H1 (cell line): ENCODE data around the gene TIMM21. TPM values are rescaled to one million over a fixed set of nuclear protein-coding genes. Genes with fewer than 3 reads are reported as not detected.

ENCODE experiments used
- CTCF ChIA-PET: fragments of 300-600 bp; sonication (Branson Sonifier 250); formaldehyde crosslinking; loops from one replicate; lab custom pipeline; 2021; ENCODE audit not compliant: partially characterized antibody; lab: Charles Lee
- POLR2A ChIA-PET: fragments of 300-600 bp; sonication (Branson Sonifier 250); formaldehyde crosslinking; loops from one replicate; lab custom pipeline; 2021; ENCODE audit warnings: inconsistent platforms; ENCODE audit not compliant: partially characterized antibody; lab: Charles Lee
- DNase-seq, 2 experiments: peaks; one replicate each; pipeline versions ENCODE4 v3.0.0 to v3.0.0-alpha.2; 2010 to 2022; ENCODE audit warnings: low spot score in 2 of 2, low read depth in 1 of 2, mixed read lengths in 1 of 2
- FAIRE-seq: peaks from 2 replicates; lab custom pipeline; 2011; peaks lifted over from hg19 to GRCh38; lab: Jason Lieb, UNC
- H2AFZ ChIP-seq: 2 replicates; pipeline ENCODE4 v1.8.1; 2012; ENCODE audit warnings: low read length, inconsistent platforms
- H2AK5ac ChIP-seq: 2 replicates; pipeline ENCODE4 v1.6.1; 2013; ENCODE audit warnings: low read depth, low read length
- H2BK120ac ChIP-seq: replicated peaks from 2 replicates; pipeline ENCODE3; 2013; ENCODE audit warnings: low read depth, low read length, inconsistent platforms
- H2BK12ac ChIP-seq: 2 replicates; pipeline ENCODE4 v1.6.1; 2013; ENCODE audit warnings: low read depth, low read length
- H2BK15ac ChIP-seq: 2 replicates; pipeline ENCODE4 v1.6.1; 2013; ENCODE audit warnings: low read length
- H2BK20ac ChIP-seq: 2 replicates; pipeline ENCODE4 v1.6.1; 2013; ENCODE audit warnings: low read length
- H2BK5ac ChIP-seq: 2 replicates; pipeline ENCODE4 v1.6.1; 2013; ENCODE audit warnings: low read depth, low read length
- H3K14ac ChIP-seq: 2 replicates; pipeline ENCODE4 v1.6.1; 2013; ENCODE audit warnings: inconsistent platforms; ENCODE audit not compliant: insufficient read length
- H3K18ac ChIP-seq: 2 replicates; pipeline ENCODE4 v1.6.1; 2013; ENCODE audit warnings: low read length; ENCODE audit errors: extremely low read depth
- H3K23ac ChIP-seq: 2 replicates; pipeline ENCODE4 v1.6.1; 2013; ENCODE audit warnings: inconsistent platforms; ENCODE audit not compliant: insufficient read length
- H3K23me2 ChIP-seq: 2 replicates; pipeline ENCODE4 v1.6.1; 2013; ENCODE audit warnings: low read depth, low read length
- H3K27ac ChIP-seq: 2 replicates; pipeline ENCODE4 v1.6.1; 2011; ENCODE audit warnings: low read depth, low read length, inconsistent platforms
- H3K27me3 ChIP-seq, 4 experiments: replicated peaks in 1 of 4; 1 replicate in 1 of 4; 2 replicates in 3 of 4; pipeline versions ENCODE4 v1.6.1 to v1.8.1; 2011 to 2013; ENCODE audit warnings: low read length in 3 of 4, mild to moderate bottlenecking in 3 of 4, inconsistent platforms in 2 of 4, mixed read lengths in 2 of 4, moderate library complexity in 1 of 4; ENCODE audit not compliant: control insufficient read depth in 3 of 4, insufficient read depth in 3 of 4; ENCODE audit errors: extremely low read depth in 1 of 4
- H3K36me3 ChIP-seq, 4 experiments: 2 replicates each; pipeline versions ENCODE4 v1.6.1 to v1.8.1; 2011 to 2013; ENCODE audit warnings: mild to moderate bottlenecking in 4 of 4, low read length in 3 of 4, moderate library complexity in 2 of 4, control low read depth in 1 of 4, inconsistent platforms in 1 of 4; ENCODE audit not compliant: insufficient read depth in 4 of 4, control insufficient read depth in 2 of 4
- H3K4ac ChIP-seq: replicated peaks from 2 replicates; pipeline ENCODE3; 2013; ENCODE audit warnings: low read length, low read depth, mixed read lengths, inconsistent platforms; ENCODE audit not compliant: insufficient read length
- H3K4me1 ChIP-seq, 4 experiments: replicated peaks in 1 of 4; 1 replicate in 1 of 4; 2 replicates in 3 of 4; pipeline versions ENCODE4 v1.6.1 to v1.8.1; 2011 to 2013; ENCODE audit warnings: low read length in 3 of 4, inconsistent platforms in 2 of 4, mixed read lengths in 1 of 4; ENCODE audit not compliant: insufficient read depth in 4 of 4, control insufficient read depth in 3 of 4
- H3K4me2 ChIP-seq, 2 experiments: 2 replicates each; pipeline versions ENCODE4 v1.6.1 to v1.8.1; 2011 to 2013; ENCODE audit warnings: low read depth in 2 of 2, low read length in 2 of 2, control low read depth in 1 of 2, inconsistent platforms in 1 of 2, mild to moderate bottlenecking in 1 of 2; ENCODE audit not compliant: insufficient read depth in 1 of 2
- H3K4me3 ChIP-seq, 4 experiments: fragments of 200-600, 300-600 bp in 1 of 4; sonication (generic), shearing (Covaris generic), sonication (Bioruptor Twin) in 1 of 4; 2 replicates each; pipeline versions ENCODE4 v1.5.1 to v1.8.1; 2011 to 2016; ENCODE audit warnings: low read length in 4 of 4, low read depth in 3 of 4, control low read depth in 2 of 4, inconsistent platforms in 2 of 4, mild to moderate bottlenecking in 2 of 4, mixed read lengths in 1 of 4, moderate library complexity in 1 of 4; ENCODE audit not compliant: insufficient read depth in 2 of 4; ENCODE audit errors: extremely low read depth in 1 of 4
- H3K56ac ChIP-seq: replicated peaks from 2 replicates; pipeline ENCODE3; 2013; ENCODE audit warnings: low read depth, mild to moderate bottlenecking, mixed read lengths, low read length, inconsistent platforms; ENCODE audit not compliant: insufficient read length
- H3K79me1 ChIP-seq: 2 replicates; pipeline ENCODE4 v1.6.1; 2013; ENCODE audit warnings: low read depth, low read length, control low read depth
- H3K79me2 ChIP-seq, 2 experiments: 2 replicates each; pipeline versions ENCODE4 v1.6.1 to v1.8.1; 2012 to 2013; ENCODE audit warnings: low read length in 2 of 2, mild to moderate bottlenecking in 2 of 2, inconsistent platforms in 1 of 2; ENCODE audit not compliant: insufficient read depth in 2 of 2, control insufficient read depth in 1 of 2
- H3K9ac ChIP-seq, 4 experiments: replicated peaks in 1 of 4; 1 replicate in 1 of 4; 2 replicates in 3 of 4; pipeline versions ENCODE4 v1.6.1 to v1.8.1; 2011 to 2013; ENCODE audit warnings: low read depth in 3 of 4, low read length in 3 of 4, control low read depth in 2 of 4, mild to moderate bottlenecking in 2 of 4, moderate library complexity in 2 of 4, inconsistent platforms in 1 of 4; ENCODE audit errors: extremely low read depth in 1 of 4
- H3K9me3 ChIP-seq, 2 experiments: 2 replicates each; pipeline versions ENCODE4 v1.6.1 to v1.8.1; 2012 to 2013; ENCODE audit warnings: mild to moderate bottlenecking in 2 of 2, moderate library complexity in 2 of 2, control low read depth in 1 of 2, inconsistent platforms in 1 of 2, low read depth in 1 of 2, low read length in 1 of 2, mixed read lengths in 1 of 2; ENCODE audit not compliant: insufficient read depth in 2 of 2
- H4K20me1 ChIP-seq, 2 experiments: replicated peaks in 1 of 2; 2 replicates each; pipeline versions ENCODE3 to v1.8.1; 2011 to 2013; ENCODE audit warnings: inconsistent platforms in 2 of 2, low read length in 2 of 2, mild to moderate bottlenecking in 1 of 2; ENCODE audit not compliant: insufficient read depth in 2 of 2, control insufficient read depth in 1 of 2
- H4K5ac ChIP-seq: 2 replicates; pipeline ENCODE4 v1.6.1; 2013; ENCODE audit warnings: low read length, low read depth, mixed read lengths, inconsistent platforms; ENCODE audit not compliant: insufficient read length
- H4K8ac ChIP-seq: 2 replicates; pipeline ENCODE4 v1.8.0; 2013; ENCODE audit warnings: mild to moderate bottlenecking, moderate library complexity, low read length, inconsistent platforms; ENCODE audit not compliant: insufficient read depth; ENCODE audit errors: extremely low read depth
- H4K91ac ChIP-seq: replicated peaks from 2 replicates; pipeline ENCODE3; 2013; ENCODE audit warnings: low read length, mixed read lengths, inconsistent platforms; ENCODE audit not compliant: insufficient read length
- BCL11A ChIP-seq, 2 experiments: IDR thresholded peaks; one replicate each; pipeline ENCODE4 v1.6.1; 2011; ENCODE audit warnings: low read depth in 2 of 2, low read length in 2 of 2, mild to moderate bottlenecking in 2 of 2
- CBX8 ChIP-seq: fragments of 300-800, 300-1000 bp; sonication (generic); IDR thresholded peaks from 2 replicates; pipeline ENCODE4 v1.7.1; 2016; ENCODE audit warnings: low read depth, low read length, borderline replicate concordance
- EP300 ChIP-seq, 2 experiments: IDR thresholded peaks; 1 replicate in 1 of 2; 2 replicates in 1 of 2; pipeline ENCODE4 v1.6.1; 2011 to 2012; ENCODE audit warnings: low read depth in 2 of 2, low read length in 2 of 2, mild to moderate bottlenecking in 2 of 2, borderline replicate concordance in 1 of 2, inconsistent platforms in 1 of 2, moderate library complexity in 1 of 2
- JUN ChIP-seq: IDR thresholded peaks from 2 replicates; pipeline ENCODE4 v1.6.1; 2011; ENCODE audit warnings: low read depth, mild to moderate bottlenecking, improper control_type of control experiment, low read length
- JUND ChIP-seq: IDR thresholded peaks from 2 replicates; pipeline ENCODE4 v1.6.1; 2011; ENCODE audit warnings: mild to moderate bottlenecking, improper control_type of control experiment, low read length
- KDM1A ChIP-seq: fragments of 200-600, 300-600 bp; sonication (generic); IDR thresholded peaks from 2 replicates; pipeline ENCODE4 v1.7.1; 2016; ENCODE audit warnings: mild to moderate bottlenecking, low read length, borderline replicate concordance
- NANOG ChIP-seq: IDR thresholded peaks from 2 replicates; pipeline ENCODE4 v1.6.1; 2011; ENCODE audit warnings: low read length, low read depth, mild to moderate bottlenecking, inconsistent platforms; ENCODE audit not compliant: insufficient read depth, poor library complexity, severe bottlenecking
- RBBP5 ChIP-seq: IDR thresholded peaks from 2 replicates; pipeline ENCODE4 v1.7.1; 2012; ENCODE audit warnings: low read depth, mild to moderate bottlenecking, inconsistent platforms, low read length, moderate library complexity, borderline replicate concordance
- TAF1 ChIP-seq: IDR thresholded peaks from 2 replicates; pipeline ENCODE4 v1.6.1; 2011; ENCODE audit warnings: mild to moderate bottlenecking, low read depth, low read length
- TAF7 ChIP-seq: optimal IDR thresholded peaks from 2 replicates; pipeline ENCODE3; 2011; ENCODE audit warnings: low read depth, mild to moderate bottlenecking, inconsistent platforms, low read length, moderate library complexity, borderline replicate concordance
- TBP ChIP-seq: IDR thresholded peaks from 2 replicates; pipeline ENCODE4 v1.6.1; 2011; ENCODE audit warnings: low read depth, low read length, improper control_type of control experiment
- TEAD4 ChIP-seq: IDR thresholded peaks from 2 replicates; pipeline ENCODE4 v1.6.1; 2012; ENCODE audit warnings: low read depth, low read length, inconsistent platforms, mixed read lengths
- WGBS, 2 experiments: shearing (Covaris generic) in 1 of 2; methylation state at CpG; one replicate each; pipeline versions ENCODE4 v1.1.6 to v1.1.7; 2013 to 2015; ENCODE audit warnings: low lambda C conversion rate in 2 of 2, mixed read lengths in 2 of 2, inconsistent platforms in 1 of 2, low coverage in 1 of 2, missing lambda C conversion rate in 1 of 2; ENCODE audit not compliant: insufficient replicate concordance in 2 of 2, insufficient coverage in 1 of 2, insufficient read length in 1 of 2; ENCODE audit errors: extremely low coverage in 1 of 2, missing lambda C conversion rate in 1 of 2; 5-methylcytosine and 5-hydroxymethylcytosine counted together
- polyA plus RNA-seq, 7 experiments: library from polyadenylated mRNA; depleted of rRNA in 3 of 7; stranded (reverse) in 5 of 7; unstranded in 2 of 7; fragments of >200 nt in 5 of 7; fragments of 200-250 nt in 2 of 7; gene quantifications; 1 replicate in 5 of 7; 2 replicates in 1 of 7; 4 replicates in 1 of 7; pipeline versions ENCODE4 v1.2.1 to v1.2.3, GENCODE V29; 2011 to 2013; ENCODE audit warnings: missing spikeins in 2 of 7, mixed read lengths in 2 of 7
- total RNA-seq: library from RNA; stranded (reverse); fragmentation: NEBNext Ultra II Directional; extraction: Animal tissue kit (Norgen Biotek cat#: 25700); gene quantifications from 2 replicates; pipeline ENCODE4 v1.2.1, GENCODE V29; 2021

Gene TIMM21
- total and polyA plus RNA-seq, 2 of the 8 experiments (the other 6 are each of a cell fraction or from before 2014, with no cell fraction given), result 27.9 to 43.8 TPM

DNA sequence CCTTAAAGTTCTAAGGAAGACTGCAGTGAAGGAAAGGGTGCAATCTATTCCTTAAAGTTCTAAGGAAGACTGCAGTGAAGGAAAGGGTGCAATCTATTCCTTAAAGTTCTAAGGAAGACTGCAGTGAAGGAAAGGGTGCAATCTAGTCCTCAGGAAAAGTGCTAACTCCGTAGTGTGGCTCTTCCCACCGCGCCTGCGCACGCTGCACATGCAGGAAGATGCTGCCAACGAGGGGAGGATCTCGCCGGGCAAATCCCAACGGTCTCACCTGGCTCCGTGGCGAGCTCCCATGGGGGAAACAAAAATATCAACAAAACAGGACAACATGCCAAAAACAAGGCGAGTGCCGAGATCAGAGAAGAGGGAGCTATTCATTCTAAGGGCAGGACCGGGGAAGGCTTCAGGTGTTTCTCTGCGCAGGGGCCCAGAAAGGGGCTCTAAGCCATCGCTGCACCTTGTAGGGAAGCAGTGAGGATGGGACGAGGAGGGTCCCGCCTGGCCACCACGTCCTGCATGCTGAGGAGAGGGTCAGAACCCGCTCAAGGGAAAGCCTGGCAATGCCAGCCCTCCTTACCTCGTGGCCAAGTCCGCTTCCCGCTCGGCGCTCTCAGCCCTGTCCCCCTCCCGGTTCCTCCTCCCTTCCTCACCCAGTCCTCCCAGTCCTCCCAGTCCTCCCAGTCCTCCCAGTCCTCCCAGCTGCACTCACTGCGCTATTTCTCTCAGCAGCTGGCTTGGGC, 24.5 kb downstream of the TIMM21 start:
- Histone ChIP-seq H4K8ac (no peak overlapping the region), H3K4me1 (no peaks in the 10 kb centered on the region), H3K36me3 (no peaks in the 10 kb centered on the region), H3K27ac (no peak overlapping the region), H3K4ac (no peak overlapping the region), H3K23me2 (no peaks in the 10 kb centered on the region), H2BK20ac (no peak overlapping the region), H2AK5ac (no peak overlapping the region), H2AFZ (no peak overlapping the region), H3K79me2 (no peaks in the 10 kb centered on the region), H2BK15ac (no peak overlapping the region), H3K9me3 (no peaks in the 10 kb centered on the region), H3K4me3 (no peak overlapping the region), H3K14ac (no peak overlapping the region), H2BK5ac (no peak overlapping the region), H3K9ac (no peak overlapping the region), H3K56ac (no peak overlapping the region), H3K23ac (no peak overlapping the region), H3K18ac (no peak overlapping the region), H3K27me3 (no peaks in the 10 kb centered on the region), H4K91ac (no peak overlapping the region), H2BK12ac (no peak overlapping the region), H4K20me1 (no peaks in the 10 kb centered on the region), H3K79me1 (no peaks in the 10 kb centered on the region), H4K5ac (no peak overlapping the region), H2BK120ac (no peak overlapping the region), H3K4me2 (no peak overlapping the region)
- FAIRE-seq (no peak), DNase-seq (no peak)
- CTCF ChIA-PET, result interaction anchor here (0.6 to 1.3 kb wide), 3 partner anchors 13 to 169 kb away, joined by 3 to 5 read pairs (median 3); no protein-coding TSS in a partner anchor
- WGBS, 2 experiments, result 95% methylated on average over 14 of the region's 27 CpGs; no CpG with 5 or more reads in 1 of the 2 experiments
- POLR2A ChIA-PET, result interaction anchor here (2.1 kb wide), 1 partner anchor 11 kb away, joined by 8 read pairs; no protein-coding TSS in a partner anchor
- no peak for TF ChIP-seq CBX8
- TF ChIP-seq KDM1A, result no peak
- TF ChIP-seq TAF1, result no peak
- no peak for TF ChIP-seq BCL11A (IDR thresholded peaks at IDR 0.05; ENCODE audit: low read depth in 2 of 2, low read length in 2 of 2)
- TF ChIP-seq JUN, result no peak
- no peak for TF ChIP-seq NANOG
- no peak for TF ChIP-seq TBP
- TF ChIP-seq RBBP5, result no peak
- no peak for TF ChIP-seq TEAD4
- TF ChIP-seq EP300 (IDR thresholded peaks at IDR 0.05; ENCODE audit: borderline replicate concordance in 1 of 2, low read depth in 2 of 2, low read length in 2 of 2), result no peak
- no peak for TF ChIP-seq JUND
- no peak for TF ChIP-seq TAF7
